Left renal pelvis (tissue), 4 donors: ENCODE results near the gene TGFBR3. TPM values are rescaled to one million over a fixed set of nuclear protein-coding genes. Genes with fewer than 3 reads are reported as not detected.

Experiments
- DNase-seq, 4 donors: peaks; one replicate each; pipeline ENCODE4 v3.0.0-alpha.2; 2013; ENCODE audit warnings: low read depth in 4 of 4, low spot score in 3 of 4
- polyA plus RNA-seq, 4 donors: library from polyadenylated mRNA; unstranded; fragments of 120-200 nt; gene quantifications; one replicate each; pipeline ENCODE4 v1.2.1, GENCODE V29; 2013; ENCODE audit not compliant: insufficient read length in 4 of 4

The TGFBR3 gene
- polyA plus RNA-seq, 4 donors = 95.6 to 129 (median 109) TPM

DNA sequence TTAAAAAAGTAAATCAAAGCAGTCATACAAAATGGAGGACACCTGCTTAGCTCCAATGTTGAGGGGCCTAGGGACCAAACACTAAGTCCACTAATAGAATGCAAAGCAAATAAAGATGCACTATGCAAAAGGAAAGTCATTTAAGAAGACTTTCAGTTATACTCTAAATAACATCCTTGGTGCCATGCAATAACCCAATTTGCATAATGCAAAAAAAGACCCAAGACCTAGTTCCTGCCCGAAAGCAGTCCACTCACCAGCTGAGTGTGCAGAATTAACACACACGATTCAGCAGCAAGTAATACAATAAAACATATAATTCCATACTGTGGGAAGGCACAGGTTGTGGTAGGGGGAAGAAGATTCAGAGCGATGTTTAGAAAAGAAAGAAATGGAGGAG lies 101.8 kb downstream of the TGFBR3 start:
- DNase-seq = no peak

DNA sequence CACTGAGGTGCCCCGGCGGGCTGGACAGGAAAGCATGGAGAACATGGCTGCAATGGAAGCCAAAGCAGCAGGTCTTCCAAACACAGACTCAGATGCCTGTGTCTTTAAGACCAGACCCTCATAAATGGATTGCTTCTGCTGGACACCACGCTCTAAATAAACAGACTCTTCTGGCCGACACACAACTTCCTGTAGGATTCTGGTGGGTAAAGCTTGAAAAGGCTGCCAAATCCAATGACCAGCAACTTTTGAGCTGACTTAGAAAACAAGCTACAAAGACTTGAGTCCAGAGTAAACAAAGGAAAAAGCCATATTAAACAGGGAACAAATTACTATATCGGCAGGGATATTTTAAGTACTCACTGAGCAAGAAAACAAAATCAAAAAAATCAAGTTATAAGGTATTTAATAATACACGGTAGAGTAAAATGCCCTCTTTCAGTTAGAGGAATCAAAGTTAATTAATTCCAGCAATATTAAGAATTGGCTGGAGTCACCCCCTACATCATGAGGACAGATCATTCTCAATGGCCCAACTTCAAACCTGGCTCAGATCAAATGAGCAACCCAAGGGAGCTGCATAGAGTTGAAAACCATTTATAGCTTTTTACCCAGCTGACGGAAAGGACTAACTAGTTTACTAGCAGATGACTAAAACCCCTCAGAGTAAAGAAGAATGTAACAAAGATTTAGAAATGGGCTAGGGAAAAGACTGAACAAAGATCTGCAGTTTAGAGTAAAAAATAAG lies 102.4 kb downstream of the TGFBR3 start:
- no peak for DNase-seq

- no peak for DNase-seq
Observed at GRCh38 chr1:91781901-91782622, 103.9 kb downstream of the TGFBR3 start.

- DNase-seq = no peak
Observed at GRCh38 chr1:91781371-91781825, 104.6 kb downstream of the TGFBR3 start.

DNA sequence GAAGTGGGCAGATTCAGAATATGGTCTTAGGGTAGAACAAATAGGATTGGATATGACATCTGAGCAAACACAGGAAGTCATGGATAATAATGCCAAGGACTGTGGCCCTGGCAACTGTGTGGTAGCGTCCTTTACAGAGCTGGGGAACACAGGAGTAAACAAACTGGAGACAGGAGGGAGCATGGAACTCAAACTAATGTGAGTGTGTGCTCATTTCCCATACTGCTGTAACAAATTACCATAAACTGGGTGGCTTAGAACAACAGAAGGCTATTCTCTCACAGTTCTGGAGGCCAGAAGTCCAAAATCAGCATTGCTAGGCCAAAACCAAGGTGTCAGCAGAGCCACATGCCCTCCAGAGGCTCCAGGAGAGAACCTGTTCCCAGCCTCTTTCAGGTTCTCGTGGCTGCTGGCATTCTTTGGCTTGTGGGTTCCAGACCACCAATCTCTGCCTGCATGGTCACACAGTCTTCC lies 106.4 kb downstream of the TGFBR3 start:
- DNase-seq = no peak

DNA sequence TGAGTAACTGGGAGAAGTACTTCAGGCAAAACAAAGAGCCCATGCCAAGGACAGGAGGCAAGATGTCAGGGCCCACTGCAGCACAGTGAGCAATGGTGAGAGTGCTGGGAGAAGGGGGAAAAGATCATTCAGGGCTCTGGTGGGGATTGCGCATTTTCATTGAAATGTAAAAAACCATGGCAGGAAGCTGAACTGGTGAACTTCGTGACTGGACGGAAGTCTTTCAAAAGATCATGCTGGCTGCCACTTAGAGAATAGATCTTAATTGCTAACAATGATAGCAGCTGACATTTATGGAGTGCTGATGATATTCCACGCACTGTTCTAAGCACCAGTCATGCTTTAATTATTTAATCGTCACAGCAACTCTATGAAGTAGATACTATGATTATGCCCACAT lies 107.0 kb downstream of the TGFBR3 start:
- DNase-seq = no peak

GRCh38 chr1:91777630-91778300 lies 108.2 kb downstream of the TGFBR3 start:
- DNase-seq = no peak

- no peak for DNase-seq
Observed at GRCh38 chr1:91777196-91777595, 108.8 kb downstream of the TGFBR3 start.

GRCh38 chr1:91776068-91776794 lies 109.7 kb downstream of the TGFBR3 start:
- no peak for DNase-seq

- no peak for DNase-seq
Observed at GRCh38 chr1:91775227-91775626, 110.7 kb downstream of the TGFBR3 start.

DNA sequence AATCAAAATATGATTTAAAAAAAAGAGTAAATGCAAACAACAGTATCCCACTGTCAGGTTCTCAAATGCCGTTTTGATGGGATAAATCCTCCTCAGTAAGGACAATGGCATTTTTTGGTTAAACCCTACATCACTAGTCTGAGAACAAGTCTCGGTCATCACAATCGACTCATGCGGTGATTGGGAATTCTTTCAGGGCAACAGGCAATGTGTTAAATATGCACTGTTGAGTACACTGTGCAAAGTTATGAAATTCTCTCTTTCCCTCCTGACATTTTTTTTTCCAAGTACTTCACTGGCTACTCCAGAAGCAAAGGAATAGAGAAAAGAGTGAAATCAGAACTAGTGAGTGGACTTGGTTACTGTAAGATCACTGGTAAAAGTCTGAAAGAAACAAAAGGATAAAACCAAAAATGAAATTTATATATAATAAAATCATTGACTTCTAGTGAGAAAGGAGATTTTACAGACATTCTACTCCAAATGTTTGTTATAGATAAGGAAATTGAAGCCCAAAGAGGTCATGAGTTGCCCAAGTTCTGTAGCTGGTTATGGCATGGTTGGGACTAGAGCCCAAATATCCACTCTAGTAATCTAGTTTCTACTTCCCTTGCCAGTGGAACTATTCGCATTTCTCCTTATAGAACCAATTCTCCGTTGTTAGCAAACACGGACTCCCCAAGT lies 111.3 kb downstream of the TGFBR3 start:
- DNase-seq = no peak

GRCh38 chr1:91771717-91772116 lies 114.2 kb downstream of the TGFBR3 start:
- no peak for DNase-seq

DNA sequence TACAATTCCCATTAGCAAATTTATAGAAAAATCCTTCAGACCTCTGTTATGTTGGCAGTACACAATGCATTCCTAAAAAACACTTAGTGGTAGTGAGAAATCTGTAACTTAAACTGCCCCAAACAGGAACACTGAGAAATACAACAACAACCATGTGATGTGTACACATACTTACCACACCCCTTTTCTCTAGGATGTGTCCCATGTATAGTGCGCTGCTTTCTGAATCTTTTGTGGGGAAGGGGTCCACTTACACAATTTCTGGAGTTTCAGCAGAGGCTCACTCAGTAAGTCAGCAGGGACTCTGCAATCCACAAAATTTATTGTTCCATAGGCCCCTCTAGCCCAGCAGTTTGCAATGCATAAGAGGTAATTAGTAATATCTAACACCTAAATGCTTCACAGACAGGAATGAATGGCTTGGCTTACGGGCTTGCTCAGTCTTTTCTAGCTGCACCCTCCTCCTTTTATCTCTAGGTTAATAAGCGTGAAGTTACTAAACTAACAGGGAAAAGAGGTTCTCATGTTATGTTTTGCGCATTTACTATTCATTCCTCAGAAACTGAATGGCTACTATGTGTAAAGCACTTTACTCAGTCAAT lies 115.2 kb downstream of the TGFBR3 start:
- DNase-seq = no peak

DNA sequence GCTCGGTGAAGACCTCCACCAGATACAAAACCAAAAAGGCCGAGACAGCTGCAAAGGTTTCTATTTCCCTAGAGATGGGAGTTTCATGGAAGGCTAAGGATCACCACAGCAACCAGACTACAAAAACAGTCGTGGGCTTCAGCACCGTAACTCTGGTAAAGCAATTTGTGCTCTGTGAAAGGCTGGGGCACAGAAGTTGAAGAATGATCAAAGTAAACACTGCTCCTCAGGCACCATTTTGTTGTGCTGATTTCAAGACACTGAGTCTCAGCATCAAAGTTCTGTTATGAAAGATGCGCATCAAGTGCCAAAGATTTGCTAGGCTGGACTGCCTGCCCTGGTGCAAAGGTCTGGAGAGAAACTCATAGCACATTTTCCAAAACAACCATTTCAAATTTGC lies 116.2 kb downstream of the TGFBR3 start:
- DNase-seq = no peak

GRCh38 chr1:91768786-91769725 lies 116.9 kb downstream of the TGFBR3 start:
- DNase-seq = no peak

GRCh38 chr1:91768120-91768519 lies 117.8 kb downstream of the TGFBR3 start:
- DNase-seq = no peak

DNA sequence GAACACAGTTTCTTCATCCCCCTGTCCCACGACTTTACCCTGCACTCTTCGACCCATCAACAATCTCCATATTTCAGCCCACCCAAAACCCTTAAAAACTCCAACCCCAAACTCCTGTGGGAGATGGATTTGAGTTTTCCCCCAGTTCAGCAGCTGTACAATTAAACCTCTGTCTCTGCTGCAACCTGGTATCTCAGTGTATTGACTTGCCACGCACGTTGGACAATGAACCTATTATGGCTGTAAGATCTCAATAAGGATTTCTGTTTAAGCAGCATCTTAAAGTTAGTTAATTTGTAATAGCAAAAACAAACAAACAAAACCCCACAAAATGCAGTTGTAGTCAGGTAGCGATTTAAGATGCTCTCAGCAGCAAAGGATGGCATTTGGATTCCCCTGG lies 119.1 kb downstream of the TGFBR3 start:
- no peak for DNase-seq

- no peak for DNase-seq
Observed at GRCh38 chr1:91765880-91766443, 120.0 kb downstream of the TGFBR3 start.
